Heart left ventricle (tissue), 16 donors: ENCODE results near the gene PRG2. TPM values are rescaled to one million over a fixed set of nuclear protein-coding genes. Genes with fewer than 3 reads are reported as not detected.

Experiments used
- ATAC-seq, 4 donors: fragments of 200-7000 bp; cut with Tn5 transposase; one replicate each; pipeline ENCODE4 v1.9.1; 2020 to 2022; ENCODE audit warnings: moderate library complexity in 4 of 4, mild to moderate bottlenecking in 3 of 4, moderate number of reproducible peaks in 1 of 4
- DNase-seq, 5 donors: peaks; one replicate each; pipeline ENCODE4 v3.0.0-alpha.2; 2020
- H3K27ac ChIP-seq, 12 donors: fragments of 200-600 bp; sonication (generic) in 4 of 12; one replicate each; pipeline versions ENCODE4 v1.5.0 to v1.8.0; 2016 to 2022; ENCODE audit warnings: mild to moderate bottlenecking in 2 of 12
- H3K27me3 ChIP-seq, 9 donors: fragments of 200-600 bp; sonication (generic) in 2 of 9; one replicate each; pipeline versions ENCODE4 v1.5.1 to v1.8.0; 2016 to 2022; ENCODE audit warnings: mild to moderate bottlenecking in 3 of 9
- H3K36me3 ChIP-seq, 9 donors: fragments of 200-600 bp; sonication (generic) in 2 of 9; one replicate each; pipeline versions ENCODE4 v1.5.0 to v1.8.0; 2018 to 2022; ENCODE audit warnings: mild to moderate bottlenecking in 2 of 9
- H3K4me1 ChIP-seq, 12 donors: fragments of 200-600 bp; sonication (generic) in 4 of 12; one replicate each; pipeline versions ENCODE4 v1.5.0 to v1.8.0; 2016 to 2022; ENCODE audit warnings: mild to moderate bottlenecking in 3 of 12
- H3K4me3 ChIP-seq, 12 donors: fragments of 200-600 bp; sonication (generic) in 4 of 12; one replicate each; pipeline versions ENCODE4 v1.5.0 to v1.8.0; 2017 to 2022; ENCODE audit warnings: mild to moderate bottlenecking in 9 of 12, moderate library complexity in 4 of 12
- H3K9me3 ChIP-seq, 12 donors: fragments of 200-600 bp; sonication (generic) in 4 of 12; one replicate each; pipeline versions ENCODE4 v1.5.0 to v1.8.0; 2016 to 2022; ENCODE audit warnings: mild to moderate bottlenecking in 1 of 12
- POLR2A ChIP-seq, 2 donors: fragments of 450-650 bp; IDR thresholded peaks; one replicate each; pipeline ENCODE4 v1.6.1; 2017; ENCODE audit warnings: antibody characterized with exemption in 2 of 2, mild to moderate bottlenecking in 2 of 2, moderate library complexity in 2 of 2
- WGBS, 4 donors: extraction: QIAGEN DNeasy Blood & Tissue Kit in 2 of 4; methylation state at CpG; one replicate each; pipeline versions ENCODE4 v1.1.5 to v1.1.7; 2013 to 2018; 5-methylcytosine and 5-hydroxymethylcytosine counted together
- intact Hi-C, 10 donors: fragments of 100-400 bp; cut with DNase I; formaldehyde crosslinking; loops; one replicate each; pipeline versions ENCODE4 v1.11.1 to v1.14.2; 2022
- polyA plus RNA-seq, 2 donors: library from polyadenylated mRNA; stranded (reverse); fragments of 200-250 nt; gene quantifications; one replicate each; pipeline ENCODE4 v1.2.3, GENCODE V29; 2013
- total RNA-seq, 9 donors: library from RNA; depleted of rRNA in 2 of 9; stranded (reverse); fragments of >200 nt in 2 of 9; fragmentation: NEBNext Ultra II Directional in 3 of 9; extraction: Animal tissue kit (Norgen Biotek cat#: 25700) in 3 of 9; gene quantifications; one replicate each; pipeline versions ENCODE4 v1.1.0 to v1.2.4, GENCODE V29; 2016 to 2023
- TF ChIP-seq, protein P1 (sequence below), 12 donors: fragments of 200-600 bp; sonication (generic) in 4 of 12; IDR thresholded peaks; one replicate each; pipeline versions ENCODE4 v1.5.0 to v1.8.0; 2018 to 2022; ENCODE audit warnings: antibody characterized with exemption in 12 of 12, mild to moderate bottlenecking in 5 of 12
- donor health status: ischemic (EF 13 %, LVEDD 7.1; RV severe dilation, severe dysfunction).
- donor health status: healthy with polysubstance abuse.
- donor health status: DM: no; HTN: yes; CAD: no.
- donor health status: DM: no; HTN: no; CAD: no.
- donor health status: ischemic (EF 25% LVEDD 6.9; RV normal size, moderate dysfunction).
- donor health status: ischemic (EF 25% LVEDD 5.7; RV mildly dilated, moderate dysfunction).
- donor health status: healthy.
- donor health status: DM: yes; HTN: yes; CAD: no.
- donor health status: ischemic (EF 35%, LVEDD 5.7; RV mildly dilated, moderate dysfunction).
- donor health status: nonischemic (EF 11% LVEDD 7.7; RV severe dilation, severe dysfunction).
- donor health status: DM: yes; HTN: yes; CAD: no.
- donor health status: PGD.
- donor health status: ischemic (EF 29% LVEDD 5.4; RV normal size, mild dysfunction).
- donor health status: nonischemic (EF 23%, LVEDD 6.1; RV moderate dilation, normal function).

Gene PRG2
- total and polyA plus RNA-seq, 11 donors, result 0.04 to 0.27 (median 0.20) TPM; not detected in 6

DNA sequence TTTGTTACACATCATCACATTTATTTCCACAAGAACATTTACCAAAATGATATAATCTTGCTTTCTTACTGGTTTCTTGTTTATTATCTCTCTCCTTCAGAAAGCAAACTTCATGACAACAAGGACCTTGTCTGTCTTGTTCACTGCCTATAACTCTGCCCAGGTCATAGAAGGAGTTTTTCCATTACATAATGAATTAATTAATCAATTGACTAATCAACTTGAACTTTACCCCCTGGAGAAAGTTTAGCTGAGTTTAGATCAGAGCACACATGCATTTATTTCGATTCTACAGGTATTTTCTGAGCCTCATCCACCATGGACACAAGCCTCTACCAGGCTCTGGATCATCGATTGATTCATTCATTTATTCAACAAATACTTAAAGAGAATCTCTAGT is 6.3 kb upstream of the PRG2 start:
- DNase-seq, result no peak
- Histone ChIP-seq H3K36me3 (no peaks in the 10 kb centered on the region), H3K27ac (no peak overlapping the region), H3K9me3 (no peaks in the 10 kb centered on the region), H3K27me3 (no peaks in the 10 kb centered on the region), H3K4me1 (no peaks in the 10 kb centered on the region), H3K4me3 (no peak overlapping the region)
- TF ChIP-seq POLR2A (IDR thresholded peaks at IDR 0.05), result no peak
- intact Hi-C loops, result no loop called here
- WGBS, 4 donors, result 65 to 75% (median 74%) methylated on average over 2 of the region's 2 CpGs
- no peak for ATAC-seq

DNA sequence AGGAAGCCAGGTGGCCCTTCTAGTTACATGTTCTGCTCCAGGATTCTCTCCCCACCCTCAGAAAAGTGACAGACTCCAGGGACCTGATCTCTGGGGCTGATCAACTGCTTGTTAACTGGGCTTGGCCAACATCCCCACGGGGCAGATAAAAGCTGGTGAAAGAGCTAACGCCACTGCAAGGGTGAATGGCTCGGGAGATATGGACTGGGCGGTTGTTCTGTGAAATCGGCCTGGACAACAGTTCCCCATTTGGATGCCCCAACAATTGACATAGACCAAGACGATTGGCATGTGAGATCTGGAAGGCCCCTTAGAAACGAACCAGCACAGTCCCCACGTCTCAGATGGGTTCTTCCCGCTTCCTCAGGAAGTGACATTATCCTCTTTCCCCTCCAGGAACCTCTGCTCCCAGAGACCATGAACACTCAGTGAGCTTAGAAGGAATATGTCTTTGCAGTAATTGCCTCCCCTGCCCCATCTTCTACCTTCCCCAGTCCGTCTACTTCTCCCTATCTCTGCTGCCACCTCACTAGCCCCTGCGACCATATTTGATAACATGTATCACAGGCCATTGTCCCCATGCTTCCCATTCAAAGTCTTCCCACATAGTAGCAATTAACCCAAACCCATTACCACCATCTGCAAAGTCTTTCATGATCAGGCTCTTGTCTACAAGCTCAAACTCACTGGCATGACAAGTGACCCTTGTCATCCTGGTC is 5.6 kb upstream of the PRG2 start:
- Histone ChIP-seq H3K4me1 (no peaks in the 10 kb centered on the region), H3K4me3 (no peak overlapping the region), H3K9me3 (no peaks in the 10 kb centered on the region), H3K27ac (no peak overlapping the region), H3K36me3 (no peaks in the 10 kb centered on the region), H3K27me3 (no peaks in the 10 kb centered on the region)
- no peak for ATAC-seq
- no peak for TF ChIP-seq POLR2A (IDR thresholded peaks at IDR 0.05)
- TF ChIP-seq, protein P1, sequence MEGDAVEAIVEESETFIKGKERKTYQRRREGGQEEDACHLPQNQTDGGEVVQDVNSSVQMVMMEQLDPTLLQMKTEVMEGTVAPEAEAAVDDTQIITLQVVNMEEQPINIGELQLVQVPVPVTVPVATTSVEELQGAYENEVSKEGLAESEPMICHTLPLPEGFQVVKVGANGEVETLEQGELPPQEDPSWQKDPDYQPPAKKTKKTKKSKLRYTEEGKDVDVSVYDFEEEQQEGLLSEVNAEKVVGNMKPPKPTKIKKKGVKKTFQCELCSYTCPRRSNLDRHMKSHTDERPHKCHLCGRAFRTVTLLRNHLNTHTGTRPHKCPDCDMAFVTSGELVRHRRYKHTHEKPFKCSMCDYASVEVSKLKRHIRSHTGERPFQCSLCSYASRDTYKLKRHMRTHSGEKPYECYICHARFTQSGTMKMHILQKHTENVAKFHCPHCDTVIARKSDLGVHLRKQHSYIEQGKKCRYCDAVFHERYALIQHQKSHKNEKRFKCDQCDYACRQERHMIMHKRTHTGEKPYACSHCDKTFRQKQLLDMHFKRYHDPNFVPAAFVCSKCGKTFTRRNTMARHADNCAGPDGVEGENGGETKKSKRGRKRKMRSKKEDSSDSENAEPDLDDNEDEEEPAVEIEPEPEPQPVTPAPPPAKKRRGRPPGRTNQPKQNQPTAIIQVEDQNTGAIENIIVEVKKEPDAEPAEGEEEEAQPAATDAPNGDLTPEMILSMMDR (IDR thresholded peaks at IDR 0.05), result no peak
- no peak for DNase-seq
- WGBS, 4 donors, result 76 to 78% (median 78%) methylated on average over 11 of the region's 11 CpGs
- intact Hi-C loops, result no loop called here

DNA sequence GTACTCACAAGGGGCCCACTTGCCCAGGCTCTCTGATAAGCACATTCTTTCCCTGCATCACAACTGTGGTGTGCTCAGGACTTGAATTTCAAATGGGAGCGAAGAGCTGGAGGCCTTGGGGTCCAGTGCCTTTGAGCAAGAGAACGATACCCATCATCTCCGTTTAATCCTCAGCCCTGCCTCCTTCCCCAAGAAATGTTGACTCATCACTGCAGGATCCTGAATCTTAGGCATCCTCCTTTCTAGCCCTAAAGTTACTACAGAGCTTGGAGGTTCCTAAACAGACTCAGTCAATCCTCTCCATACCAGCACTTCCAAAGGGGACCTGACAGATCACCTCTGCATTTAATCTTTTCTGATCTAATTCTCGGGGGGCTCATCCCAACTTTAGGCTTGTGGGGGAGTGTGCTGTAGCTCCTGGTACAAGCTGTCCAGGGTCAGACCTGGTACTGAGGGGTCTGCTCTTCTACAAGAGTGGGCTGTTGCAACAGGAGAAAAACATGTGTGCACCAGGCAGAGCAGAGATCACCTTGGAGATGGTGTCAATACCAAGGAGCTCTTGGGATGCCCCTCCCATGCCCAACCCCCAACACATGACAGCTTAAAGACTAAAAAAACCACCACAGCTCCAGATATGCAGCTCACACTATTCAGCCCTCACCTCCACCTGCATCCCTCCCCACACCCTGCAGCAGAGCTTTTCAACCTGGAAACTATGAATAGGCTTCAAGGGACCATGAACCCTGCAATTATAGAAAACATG is 3.9 kb upstream of the PRG2 start:
- Histone ChIP-seq H3K27me3 (peaks cover 0 to 4% (median 0%) of the 10 kb centered on the region in 9 donors), H3K36me3 (no peaks in the 10 kb centered on the region), H3K4me1 (no peaks in the 10 kb centered on the region), H3K4me3 (no peak overlapping the region), H3K9me3 (no peaks in the 10 kb centered on the region), H3K27ac (no peak overlapping the region)
- WGBS, 4 donors, result 81 to 86% (median 83%) methylated on average over 4 of the region's 4 CpGs
- DNase-seq (no peak), ATAC-seq (no peak)
- TF ChIP-seq, protein P1 (IDR thresholded peaks at IDR 0.05), result no peak
- TF ChIP-seq POLR2A (IDR thresholded peaks at IDR 0.05), result no peak
- intact Hi-C loops, result no loop called here

DNA sequence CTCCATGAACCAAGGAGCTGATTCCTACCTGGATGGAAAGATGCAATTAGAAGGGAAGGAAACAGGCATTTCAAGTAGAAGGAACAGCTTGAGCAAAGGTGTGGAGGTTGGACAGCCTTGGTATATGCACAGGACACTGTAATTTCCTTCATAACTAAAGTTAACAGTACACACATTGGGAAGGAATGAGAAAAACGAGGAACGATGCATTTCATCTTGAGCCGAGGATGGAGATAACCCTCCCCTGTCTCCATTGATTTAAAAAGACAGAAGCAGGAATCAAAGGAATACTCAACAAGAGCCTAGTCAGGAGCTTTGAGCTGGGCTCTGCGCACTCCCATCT is 2.3 kb upstream of the PRG2 start:
- Histone ChIP-seq H3K27ac (no peak overlapping the region), H3K9me3 (no peaks in the 10 kb centered on the region), H3K4me1 (no peaks in the 10 kb centered on the region), H3K36me3 (no peaks in the 10 kb centered on the region), H3K4me3 (no peak overlapping the region), H3K27me3 (peaks cover 0 to 6% (median 0%) of the 10 kb centered on the region in 9 donors)
- intact Hi-C loops, result no loop called here
- WGBS, 4 donors, result 84 to 91% (median 86%) methylated on average over 4 of the region's 4 CpGs
- ATAC-seq (no peak), DNase-seq (no peak)
- TF ChIP-seq POLR2A (IDR thresholded peaks at IDR 0.05), result no peak
- TF ChIP-seq, protein P1 (IDR thresholded peaks at IDR 0.05), result no peak
